Thyroid gland (tissue), 4 donors: Measurements from ENCODE around the gene IPP.
"Not testable (repeated sequence)": the region's sequence is repeated elsewhere in the genome, so short reads cannot be mapped to it uniquely, and the experiment has no call there.

Experiments used
- CTCF ChIP-seq, 6 experiments: fragments of 200-600 bp in 3 of 6; fragments of 450-650 bp in 3 of 6; sonication (generic) in 3 of 6; IDR thresholded peaks; one replicate each; pipeline ENCODE4 v1.5.1; 2016 to 2019; ENCODE audit warnings: antibody characterized with exemption in 6 of 6, mild to moderate bottlenecking in 2 of 6, inconsistent platforms in 1 of 6, moderate library complexity in 1 of 6
- POLR2A ChIP-seq, 2 donors: fragments of 450-650 bp; IDR thresholded peaks; one replicate each; pipeline ENCODE4 v1.6.1; 2017; ENCODE audit warnings: antibody characterized with exemption in 2 of 2, mild to moderate bottlenecking in 2 of 2, moderate library complexity in 1 of 2

GRCh38 chr1:45751039-45751838 is 786 bp upstream of the IPP start:
- TF ChIP-seq CTCF, POLR2A (IDR thresholded peaks at IDR 0.05): not testable (repeated sequence)
